ENCODE data around the gene LCE1F. TPM values are rescaled to one million over a fixed set of nuclear protein-coding genes. Genes with fewer than 3 reads are reported as not detected.

Gene LCE1F
- total RNA-seq, 2 experiments from 2014 or later: not detected

GRCh38 chr1:152795686-152796085, 20.7 kb downstream of the LCE1F start:
- ChIA-PET POLR2A (no interaction called here), CTCF (no interaction called here)
- no peak for DNase-seq
- intact Hi-C loops (cut with micrococcal nuclease): no loop called here
- no peak for TF ChIP-seq CTCF (IDR thresholded peaks at IDR 0.05)
- H3K27me3 Mint-ChIP-seq: peaks cover 6% of the 10 kb centered on the region
- no peak overlapping the region for H3K4me3 Mint-ChIP-seq
- H3K27ac Mint-ChIP-seq: no peak overlapping the region
- no peaks in the 10 kb centered on the region for H3K9me3 Mint-ChIP-seq
- no peaks in the 10 kb centered on the region for H3K4me1 Mint-ChIP-seq (ENCODE audit: low read depth)
- ATAC-seq: no peak
- no peaks in the 10 kb centered on the region for H3K36me3 Mint-ChIP-seq (ENCODE audit: low read depth)

GRCh38 chr1:152796421-152796820, 21.5 kb downstream of the LCE1F start, which contains the start of gene LCE1D:
TSS of gene LCE1D (plus strand) at chr1:152796721. CDS start at chr1:152797795, 1,074 bp downstream.
- no peak for TF ChIP-seq CTCF (IDR thresholded peaks at IDR 0.05)
- DNase-seq (no peak), ATAC-seq (no peak)
- intact Hi-C loops (cut with micrococcal nuclease): no loop called here
- no peak within 1 kb of the TSS for H3K27ac Mint-ChIP-seq
- H3K4me1 Mint-ChIP-seq (ENCODE audit: low read depth): no peaks in the 10 kb centered on the region
- peaks cover 9% of the 10 kb centered on the region for H3K27me3 Mint-ChIP-seq
- H3K36me3 Mint-ChIP-seq (ENCODE audit: low read depth): no peaks in the 10 kb centered on the region
- H3K9me3 Mint-ChIP-seq: no peaks in the 10 kb centered on the region
- H3K4me3 Mint-ChIP-seq: no peak within 1 kb of the TSS
- POLR2A ChIA-PET: no interaction called here
- CTCF ChIA-PET: no interaction called here

DNA sequence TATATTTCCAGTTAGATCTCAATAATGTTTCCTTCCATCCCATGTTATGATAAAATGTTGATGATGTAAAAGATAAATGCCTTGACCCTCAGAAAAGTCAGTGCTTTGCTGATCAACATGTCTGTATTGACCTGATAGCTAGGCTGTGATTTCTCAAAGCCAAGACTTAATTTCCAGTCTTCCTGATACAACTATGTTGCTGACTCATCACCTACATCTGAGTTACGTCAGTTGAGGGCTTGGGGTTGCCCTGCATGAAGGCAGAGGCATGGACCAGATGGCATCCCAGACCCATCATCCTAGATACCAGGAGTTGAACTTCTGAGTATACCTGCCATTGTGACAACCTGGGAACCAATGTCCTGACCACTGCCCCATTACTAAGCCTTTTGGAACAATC, 26.4 kb downstream of the LCE1F start:
- Mint-ChIP-seq H3K36me3 (ENCODE audit: low read depth) (no peaks in the 10 kb centered on the region), H3K9me3 (no peaks in the 10 kb centered on the region), H3K27ac (no peak overlapping the region), H3K4me3 (no peak overlapping the region), H3K4me1 (ENCODE audit: low read depth) (no peaks in the 10 kb centered on the region), H3K27me3 (peaks cover 13% of the 10 kb centered on the region)
- ATAC-seq (no peak), DNase-seq (no peak)
- intact Hi-C loops (cut with micrococcal nuclease): no loop called here
- ChIA-PET POLR2A (no interaction called here), CTCF (interaction anchor here (0.7 kb wide), 1 partner anchor 69 kb away, joined by 3 read pairs; no protein-coding TSS in a partner anchor)
- no peak for TF ChIP-seq CTCF (IDR thresholded peaks at IDR 0.05)

DNA sequence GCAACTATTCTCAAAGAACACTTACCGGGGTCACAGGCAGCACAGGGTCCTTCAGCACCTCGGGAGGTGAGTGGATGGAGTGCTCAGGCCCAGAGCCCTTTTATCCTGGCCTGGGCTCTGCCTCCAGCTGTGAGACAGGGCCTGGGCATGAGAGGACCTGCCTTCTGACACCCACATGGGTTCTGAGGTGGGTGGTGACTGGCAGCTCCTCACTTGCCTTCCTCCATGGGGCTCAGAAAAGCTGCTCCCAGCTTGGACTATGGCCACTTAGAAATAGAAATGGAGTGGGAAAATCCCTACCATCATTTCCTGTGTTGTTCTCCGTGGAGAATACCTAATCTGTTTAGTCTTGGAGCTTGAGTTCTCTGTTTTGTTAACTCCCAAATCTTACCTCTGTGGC, 31.6 kb downstream of the LCE1F start, which contains the start of gene LCE1C:
TSS of gene LCE1C (minus strand) at position 76 of the 400 bp plus-strand sequence. CDS start 1,173 bp downstream, outside the sequence.
- no peak for ATAC-seq
- Mint-ChIP-seq H3K4me3 (no peak within 1 kb of the TSS), H3K27me3 (peaks cover 7% of the 10 kb centered on the region), H3K9me3 (peaks cover 4% of the 10 kb centered on the region), H3K36me3 (ENCODE audit: low read depth) (no peaks in the 10 kb centered on the region), H3K4me1 (ENCODE audit: low read depth) (no peaks in the 10 kb centered on the region), H3K27ac (no peak within 1 kb of the TSS)
- CTCF ChIA-PET: no interaction called here
- POLR2A ChIA-PET: no interaction called here
- intact Hi-C loops (cut with micrococcal nuclease): no loop called here
- no peak for TF ChIP-seq CTCF (IDR thresholded peaks at IDR 0.05)
- no peak for DNase-seq

GRCh38 chr1:152811050-152811449, 36.1 kb downstream of the LCE1F start:
- peaks cover 8% of the 10 kb centered on the region for H3K27me3 Mint-ChIP-seq
- peaks cover 4% of the 10 kb centered on the region for H3K9me3 Mint-ChIP-seq
- no peaks in the 10 kb centered on the region for H3K4me1 Mint-ChIP-seq (ENCODE audit: low read depth)
- POLR2A ChIA-PET: no interaction called here
- CTCF ChIA-PET: no interaction called here
- intact Hi-C loops (cut with micrococcal nuclease): no loop called here
- H3K36me3 Mint-ChIP-seq (ENCODE audit: low read depth): no peaks in the 10 kb centered on the region
- H3K27ac Mint-ChIP-seq: no peak overlapping the region
- H3K4me3 Mint-ChIP-seq: no peak overlapping the region
- no peak for TF ChIP-seq CTCF (IDR thresholded peaks at IDR 0.05)
- DNase-seq (no peak), ATAC-seq (no peak)
